Smooth muscle cell of the umbilical artery (primary cell): ENCODE measurements around the gene ELANE. TPM values are rescaled to one million over a fixed set of nuclear protein-coding genes. Genes with fewer than 3 reads are reported as not detected.

Source experiments
- total RNA-seq: library from RNA; depleted of rRNA; stranded (reverse); fragments of >200 nt; gene quantifications from 2 replicates; pipeline ENCODE4 v1.2.3, GENCODE V29; 2014

ELANE gene
- not detected in 2 replicates for total RNA-seq

GRCh38 chr19:852136-853013, at the start of gene ELANE:
TSS of gene ELANE (plus strand) at chr19:852303. CDS start at chr19:852329, 26 bp downstream.

GRCh38 chr19:821825-822503, 30.1 kb upstream of the ELANE start, which contains the start of gene PLPPR3:
TSS of gene PLPPR3 (minus strand) at chr19:821955. CDS start at chr19:821559, 396 bp downstream.

GRCh38 chr19:827710-828321, 24.3 kb upstream of the ELANE start, which contains the start of gene AZU1:
TSS of gene AZU1 (plus strand) at chr19:827837. CDS start at chr19:827847, 10 bp downstream.

GRCh38 chr19:840519-841206, 11.4 kb upstream of the ELANE start, which contains the start of gene PRTN3:
TSS of gene PRTN3 (plus strand) at chr19:840999. CDS start at chr19:841009, 10 bp downstream.

GRCh38 chr19:858868-859843, 7.1 kb downstream of the ELANE start, which contains the start of gene CFD:
TSS of gene CFD (plus strand) at chr19:859664. CDS start at chr19:859690, 26 bp downstream.

GRCh38 chr19:892894-893689, 41.0 kb downstream of the ELANE start, which contains the start of the genes MED16 and RNU6-9:
TSS of gene MED16 (minus strand) at chr19:893187. CDS start at chr19:891131, 2,056 bp downstream.
TSS of gene RNU6-9 (plus strand) at chr19:893484.

Other genes starting within 250 kb of the ELANE start
- 24.3 and 37.9 TPM in 2 replicates for gene POLRMT, start 218.8 kb upstream of the ELANE start, total RNA-seq
- not detected in 2 replicates for gene FGF22, start 212.4 kb upstream of the ELANE start, total RNA-seq
- 16.6 and 29.8 TPM in 2 replicates for gene RNF126, start 189.1 kb upstream of the ELANE start, total RNA-seq
- 189 and 372 TPM in 2 replicates for gene FSTL3, start 175.9 kb upstream of the ELANE start, total RNA-seq
- gene PRSS57, start 156.9 kb upstream of the ELANE start, total RNA-seq, result not detected in 2 replicates
- gene PALM, start 143.4 kb upstream of the ELANE start, total RNA-seq, result 0.28 and 0.89 TPM in 2 replicates
- not detected in 2 replicates for gene MISP, start 101.2 kb upstream of the ELANE start, total RNA-seq
- 69.5 and 117 TPM in 2 replicates for gene PTBP1, start 54.9 kb upstream of the ELANE start, total RNA-seq
- 0.59 and 0.78 TPM in 2 replicates for gene PLPPR3, start 30.3 kb upstream of the ELANE start, total RNA-seq
- gene AZU1, start 24.5 kb upstream of the ELANE start, total RNA-seq, result not detected in 2 replicates
- not detected in 2 replicates for gene PRTN3, start 11.3 kb upstream of the ELANE start, total RNA-seq
- 1.7 and 3.6 TPM in 2 replicates for gene CFD, start 7.4 kb downstream of the ELANE start, total RNA-seq
- gene MED16, start 40.9 kb downstream of the ELANE start, total RNA-seq, result 28.8 and 44.4 TPM in 2 replicates
- gene RNU6-9, start 41.2 kb downstream of the ELANE start, total RNA-seq, result not detected in 2 replicates
- gene R3HDM4, start 60.9 kb downstream of the ELANE start, total RNA-seq, result 21.1 and 32.8 TPM in 2 replicates
- gene KISS1R, start 65.0 kb downstream of the ELANE start, total RNA-seq, result not detected in 2 replicates
- 28.2 and 30.3 TPM in 2 replicates for gene ARID3A, start 73.7 kb downstream of the ELANE start, total RNA-seq
- gene WDR18, start 132.0 kb downstream of the ELANE start, total RNA-seq, result 36.4 and 47.5 TPM in 2 replicates
- gene GRIN3B, start 148.1 kb downstream of the ELANE start, total RNA-seq, result 0.59 and 0.65 TPM in 2 replicates
- gene TMEM259, start 168.8 kb downstream of the ELANE start, total RNA-seq, result 67.4 and 96.1 TPM in 2 replicates
- gene RNU6-2, start 169.2 kb downstream of the ELANE start, total RNA-seq, result not detected in 2 replicates
- 284 and 606 TPM in 2 replicates for gene CNN2, start 174.3 kb downstream of the ELANE start, total RNA-seq
- gene ABCA7, start 187.8 kb downstream of the ELANE start, total RNA-seq, result 9.2 and 10.2 TPM in 2 replicates
- gene ARHGAP45, start 214.9 kb downstream of the ELANE start, total RNA-seq, result 0.89 and 0.97 TPM in 2 replicates
- 63.5 and 107 TPM in 2 replicates for gene POLR2E, start 243.1 kb downstream of the ELANE start, total RNA-seq